HG02943 (cell line): ENCODE measurements around the gene RTP3.

Experiments
- ATAC-seq: cut with Tn5 transposase; IDR thresholded peaks from one replicate; pipeline ENCODE4 v1.9.1; 2021; ENCODE audit warnings: mild to moderate bottlenecking, low read depth, moderate library complexity; ENCODE audit not compliant: unreplicated experiment

Gene RTP3

DNA sequence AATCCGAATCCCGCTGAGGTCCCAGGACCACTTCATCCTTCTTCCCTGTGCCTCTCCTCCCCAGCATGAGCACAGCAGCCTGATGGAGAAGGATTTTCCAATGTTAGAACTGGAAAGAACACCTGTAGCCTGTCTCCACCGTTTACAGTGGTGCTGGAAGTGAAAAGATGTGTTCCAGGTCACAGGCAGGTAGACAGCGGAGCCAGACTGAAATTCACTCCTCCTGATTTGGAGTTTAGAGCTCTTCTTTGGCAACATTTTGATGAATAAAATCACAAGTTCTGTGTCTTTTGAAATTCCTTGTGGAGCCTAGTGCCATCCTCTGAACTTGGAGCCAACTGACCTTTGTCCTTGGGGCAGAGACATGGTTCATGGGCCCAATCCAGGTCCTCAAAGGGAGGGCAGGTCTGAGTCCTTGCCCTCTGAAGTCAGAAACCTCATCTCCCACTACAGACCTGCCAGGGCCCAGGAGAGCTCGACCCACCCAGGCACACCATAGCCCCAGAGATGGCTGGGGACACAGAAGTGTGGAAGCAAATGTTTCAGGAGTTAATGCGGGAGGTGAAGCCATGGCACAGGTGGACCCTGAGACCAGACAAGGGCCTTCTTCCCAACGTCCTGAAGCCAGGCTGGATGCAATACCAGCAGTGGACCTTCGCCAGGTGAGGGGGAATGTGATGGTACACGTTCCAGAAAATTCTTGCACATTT is at the start of gene RTP3:
RTP3 (plus strand) TSS at position 421 of the 710 bp plus-strand sequence; CDS start at position 508, 87 bp downstream.
- no peak for ATAC-seq

DNA sequence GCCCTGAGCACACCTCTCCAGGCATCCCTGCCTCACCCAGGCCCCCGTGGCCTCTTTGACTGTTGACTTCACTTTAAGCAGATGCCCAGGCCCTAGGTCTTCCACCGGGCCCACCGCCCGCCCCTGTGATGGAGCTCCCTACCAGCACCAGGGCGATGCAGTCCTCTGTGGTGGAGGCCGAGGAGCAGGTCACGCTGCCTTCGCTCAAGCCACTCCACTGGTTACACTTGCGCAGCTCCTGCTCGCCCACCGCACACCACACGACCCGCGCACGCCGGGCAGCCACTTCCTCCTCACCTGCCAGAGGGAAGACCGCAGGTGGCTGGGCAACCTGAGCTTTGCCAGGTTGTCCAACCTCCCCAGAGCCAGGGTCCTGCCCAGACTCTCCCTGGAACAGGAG is 49.1 kb upstream of the RTP3 start:
- ATAC-seq, result no peak

DNA sequence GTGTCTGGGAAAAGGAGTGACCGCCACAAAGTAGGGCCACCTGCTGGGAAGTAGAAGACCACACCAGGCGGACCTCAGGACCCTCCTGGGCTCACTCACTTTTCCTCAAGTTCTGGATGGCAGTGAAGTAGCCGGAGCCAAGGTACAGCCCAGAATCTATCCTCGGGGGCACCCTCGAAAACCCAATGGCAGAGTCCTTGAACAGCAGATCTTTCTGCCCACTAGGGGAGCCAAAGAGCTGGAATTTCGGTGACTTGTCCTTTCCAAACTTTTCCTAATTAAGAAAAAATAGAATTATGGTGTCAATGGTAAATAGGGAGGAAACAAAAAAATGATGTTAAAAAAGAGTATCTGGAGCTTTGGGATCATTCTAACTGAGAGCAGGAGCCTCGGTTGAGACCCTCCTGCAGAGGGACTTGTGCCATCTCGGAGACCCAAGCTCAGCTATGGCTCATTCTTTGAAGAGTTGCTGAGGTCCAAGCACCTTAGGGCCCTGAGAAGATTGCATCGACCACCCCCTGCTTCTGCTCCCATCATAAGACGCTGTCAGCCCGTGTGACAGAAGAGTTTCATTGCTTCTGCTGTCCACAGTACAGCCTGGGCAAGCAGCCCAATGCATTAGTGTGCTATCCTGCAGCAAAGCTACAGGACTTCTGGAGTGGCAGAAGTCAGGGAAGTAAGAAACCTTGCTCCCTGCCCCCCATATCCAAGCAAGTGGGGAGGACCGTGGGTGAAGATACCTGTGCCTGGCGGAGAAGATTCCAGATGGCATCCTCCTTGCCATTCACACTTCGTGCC is 47.8 kb upstream of the RTP3 start:
- ATAC-seq, result no peak

DNA sequence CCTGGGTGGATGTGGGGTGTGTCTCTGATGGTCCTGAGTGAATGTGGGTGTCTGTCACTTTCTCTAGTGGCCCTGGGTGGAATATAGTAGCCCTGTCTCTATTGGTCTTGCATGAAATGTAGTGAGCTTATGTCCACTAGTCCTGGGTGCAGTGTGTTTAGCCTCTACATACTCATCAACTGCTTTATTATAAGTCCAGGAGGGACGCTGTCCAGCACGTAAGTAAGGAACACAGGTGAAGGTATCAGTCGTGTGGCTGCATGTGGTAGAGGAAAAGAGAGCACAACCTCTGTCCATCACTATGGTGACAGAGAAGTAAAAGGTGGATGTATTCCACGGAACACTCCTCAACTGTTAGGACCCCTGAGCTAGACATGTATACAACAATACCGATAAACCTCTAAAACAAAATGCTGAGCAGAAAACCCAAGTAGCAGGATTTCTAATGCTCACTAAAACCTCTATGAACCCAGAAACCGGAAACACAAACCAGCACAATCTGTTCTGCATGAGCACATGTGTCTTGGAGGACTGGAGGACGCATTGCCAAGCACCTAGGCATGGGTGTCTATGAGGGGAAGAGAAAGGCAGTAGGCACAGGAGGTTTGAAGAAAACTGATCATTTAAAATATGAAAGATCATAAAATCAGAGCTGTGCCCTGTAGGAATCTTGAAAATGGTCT is 44.1 kb upstream of the RTP3 start:
- no peak for ATAC-seq

DNA sequence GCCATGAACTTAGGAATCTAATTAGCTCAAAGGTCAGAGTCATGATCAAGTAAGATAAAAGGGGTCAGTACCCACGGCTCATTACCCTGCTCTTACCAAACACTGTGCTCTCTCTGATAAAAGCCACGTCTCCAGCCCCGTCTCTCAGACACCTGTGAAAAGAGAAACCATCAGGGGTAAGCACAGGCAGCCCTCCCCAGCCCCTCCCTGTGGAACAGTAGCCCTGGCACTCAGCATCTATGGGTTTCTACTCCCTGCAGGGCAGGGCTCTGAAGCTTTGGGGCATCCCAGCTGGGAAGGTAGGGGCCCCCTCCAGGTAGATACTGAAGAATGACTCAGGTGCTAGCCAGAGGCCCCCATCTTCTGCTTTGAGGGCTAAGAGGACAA is 43.6 kb upstream of the RTP3 start:
- no peak for ATAC-seq

DNA sequence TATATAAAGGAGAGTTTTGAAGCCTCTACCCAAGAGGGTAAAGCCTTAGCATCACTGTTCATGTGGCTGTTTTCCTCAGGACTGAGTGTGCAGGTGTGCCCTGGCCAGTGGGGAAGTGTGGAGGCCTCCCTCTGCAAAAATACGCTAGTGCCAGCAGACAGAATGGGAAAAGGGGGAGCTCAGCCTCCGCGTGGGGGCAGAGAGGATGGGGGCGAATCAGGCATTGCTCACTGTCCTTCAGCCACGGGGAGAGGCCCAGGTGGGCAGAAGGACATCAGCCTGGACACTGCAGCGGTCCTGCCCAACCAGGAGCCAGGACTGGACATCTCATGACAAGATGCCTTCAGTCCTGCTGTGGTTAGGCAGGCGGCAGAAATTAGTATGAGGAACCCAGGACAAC is 43.2 kb upstream of the RTP3 start:
- ATAC-seq, result no peak

DNA sequence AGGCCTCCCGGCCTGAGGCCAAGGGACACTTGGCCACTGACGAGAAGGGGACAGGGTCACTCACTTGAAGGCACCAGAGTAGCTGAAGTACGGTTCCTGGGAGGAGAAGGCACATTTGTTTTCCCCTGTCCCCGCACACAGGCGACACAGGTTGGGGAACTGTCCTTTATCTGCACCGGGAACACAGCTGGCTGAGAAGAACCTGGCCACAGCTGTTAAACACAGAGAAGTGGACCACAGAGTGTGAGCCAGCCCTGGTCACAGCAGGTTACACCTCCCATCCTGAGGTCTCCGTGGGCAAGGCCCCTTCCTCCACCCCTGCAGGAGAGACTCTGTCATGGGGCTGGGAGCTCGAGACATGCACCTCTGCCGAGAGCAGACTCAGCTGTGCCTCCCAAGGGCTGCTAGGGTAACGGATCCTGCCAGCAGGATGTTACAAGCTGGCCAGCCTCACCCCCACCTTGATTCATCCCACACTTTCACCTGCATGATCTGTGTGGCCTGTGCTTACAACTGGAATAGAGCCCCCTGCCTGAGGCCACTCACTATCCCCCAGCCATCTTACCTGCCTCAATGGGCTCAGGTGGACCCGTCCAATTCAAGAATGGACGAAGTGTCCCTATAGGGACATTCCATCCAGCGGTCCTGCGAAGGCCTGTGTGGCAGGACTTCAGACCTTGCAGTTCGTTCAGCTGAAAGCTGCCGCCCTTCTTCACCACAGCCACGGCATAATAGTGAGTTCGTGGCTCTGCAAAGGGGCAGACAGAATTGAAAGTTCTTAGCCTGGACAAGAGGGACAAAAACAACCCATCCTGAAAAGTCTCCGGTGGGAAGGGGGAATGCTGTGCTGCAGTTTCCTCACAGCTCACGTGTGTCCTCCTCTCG is 42.3 kb upstream of the RTP3 start:
- ATAC-seq, result no peak

DNA sequence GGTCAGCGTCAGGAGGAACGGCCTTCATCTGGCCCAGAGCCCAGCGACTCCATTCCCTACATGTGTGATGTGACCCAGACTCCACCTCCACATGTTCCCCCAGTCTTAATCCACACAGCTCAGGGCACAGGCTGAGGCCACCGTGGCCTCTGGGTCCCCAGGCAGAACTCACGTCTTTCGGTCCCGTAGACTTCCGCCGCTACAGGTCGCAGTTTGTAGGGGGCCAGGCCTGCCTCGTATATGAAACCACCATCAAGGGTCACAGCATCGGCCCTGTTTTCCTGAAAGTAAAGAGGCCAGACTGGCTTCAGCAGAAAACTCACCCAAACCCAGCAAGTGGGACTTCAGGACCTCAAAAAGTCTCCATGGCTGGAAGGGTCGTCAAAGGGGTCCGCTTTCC is 41.7 kb upstream of the RTP3 start:
- ATAC-seq, result no peak

DNA sequence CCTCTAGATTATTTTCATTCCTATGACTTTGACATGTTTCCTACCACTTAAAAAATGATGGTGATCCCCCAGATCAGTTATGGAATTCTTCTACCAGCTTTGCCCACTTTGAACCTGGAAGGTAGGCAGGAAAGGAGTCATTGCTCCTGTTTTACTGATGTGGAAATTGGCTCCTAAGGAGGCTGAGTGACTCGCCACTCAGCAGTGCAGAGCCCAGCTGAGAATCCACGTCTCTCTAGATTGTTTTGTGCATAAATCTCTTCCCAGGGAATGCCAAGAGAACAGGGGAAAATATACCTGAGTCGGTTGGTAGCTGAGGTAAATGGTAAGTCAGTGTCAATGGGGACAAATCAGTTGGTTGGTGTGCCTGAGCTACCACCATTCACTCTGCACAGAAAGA is 37.7 kb upstream of the RTP3 start:
- ATAC-seq, result no peak

DNA sequence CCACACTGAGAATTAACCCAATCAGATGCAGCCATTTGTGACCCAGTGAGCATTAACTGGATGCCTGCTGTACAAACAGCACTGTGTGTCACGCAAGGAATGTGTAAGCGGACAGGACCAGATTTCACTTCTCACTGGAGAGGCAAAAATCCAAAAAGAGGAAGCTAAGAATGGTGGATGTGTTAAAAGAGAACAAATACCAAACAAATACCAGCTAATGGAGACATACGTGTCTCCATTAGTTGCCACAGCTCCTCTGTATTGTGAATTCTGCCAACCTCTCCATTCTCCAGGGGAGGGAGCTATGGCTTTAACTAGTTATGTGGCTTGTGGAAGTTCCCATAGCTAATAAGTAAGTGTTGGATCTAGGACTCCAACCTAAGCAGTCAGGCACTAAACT is 35.7 kb upstream of the RTP3 start:
- no peak for ATAC-seq

DNA sequence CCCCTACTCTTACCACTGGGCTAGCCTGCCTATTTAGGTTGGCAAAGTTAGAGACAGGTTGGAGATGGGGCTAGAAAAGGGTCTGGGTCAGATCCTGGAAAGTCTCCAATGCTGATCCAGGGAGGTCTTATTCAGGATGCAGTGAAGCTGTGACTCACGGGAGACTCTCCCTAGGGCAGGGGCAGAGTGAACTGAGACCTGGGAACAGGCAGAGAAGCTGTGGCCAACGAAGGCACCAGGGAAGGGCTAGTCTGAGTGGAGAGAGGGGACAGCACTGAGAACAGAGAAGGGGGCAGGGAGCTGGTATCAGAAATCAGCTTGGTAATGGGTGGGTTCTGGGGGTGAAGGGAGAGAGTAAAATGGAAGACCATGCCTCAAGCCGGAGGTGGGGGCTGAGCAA is 35.3 kb upstream of the RTP3 start:
- no peak for ATAC-seq

DNA sequence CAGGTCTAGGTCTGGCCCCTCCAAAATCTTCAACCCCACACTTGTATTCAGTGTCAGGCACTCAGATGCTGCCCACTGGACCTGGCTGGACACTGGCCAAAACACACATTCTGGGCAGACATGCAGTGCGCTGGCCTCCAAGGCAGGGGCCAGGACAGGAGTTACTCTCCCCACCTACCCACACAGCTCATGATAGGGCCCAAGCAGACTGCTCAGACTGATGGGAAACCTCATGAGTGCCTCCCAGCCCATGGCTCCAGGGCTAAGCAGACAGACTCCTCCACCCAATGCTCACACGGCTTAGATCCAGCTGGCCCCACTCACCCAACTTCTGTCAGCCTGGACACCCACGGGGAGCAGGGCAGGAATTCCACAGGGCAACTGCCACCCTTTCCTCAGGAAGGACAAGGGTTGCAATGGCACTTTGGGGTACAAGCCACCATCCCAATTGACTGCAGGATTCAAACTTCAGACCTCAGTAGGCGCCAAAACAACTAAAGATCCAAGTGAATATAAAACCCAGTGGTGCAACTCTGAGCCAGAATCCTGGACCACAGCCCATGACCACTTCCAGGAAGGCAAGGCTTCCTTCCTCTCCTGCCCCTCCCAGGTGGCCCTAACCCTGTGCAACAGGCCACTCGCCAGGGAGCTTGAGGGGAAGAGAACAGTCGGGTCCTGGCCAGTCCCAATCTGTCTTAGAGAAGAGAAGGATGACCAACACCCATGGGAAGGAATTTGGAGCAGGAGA is 34.5 kb upstream of the RTP3 start:
- no peak for ATAC-seq

DNA sequence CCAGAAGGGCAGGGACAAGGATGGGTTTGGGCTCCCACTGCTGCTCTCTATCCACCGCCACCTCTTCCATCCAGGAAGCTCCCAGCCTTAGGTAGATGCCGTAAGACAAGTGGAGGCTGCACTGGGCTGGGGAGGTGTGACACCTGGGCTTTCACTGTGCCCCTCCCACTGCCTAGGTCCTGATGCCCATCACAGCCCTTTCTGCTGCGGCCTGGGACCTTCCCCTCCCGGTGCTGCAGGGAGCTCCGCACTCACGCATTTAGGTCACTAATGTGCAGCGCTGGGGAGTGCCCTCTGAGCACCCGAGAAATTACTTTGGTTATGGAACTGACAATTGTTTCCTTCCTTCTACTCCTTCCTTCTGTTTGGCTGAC is 33.9 kb upstream of the RTP3 start:
- ATAC-seq, result no peak

DNA sequence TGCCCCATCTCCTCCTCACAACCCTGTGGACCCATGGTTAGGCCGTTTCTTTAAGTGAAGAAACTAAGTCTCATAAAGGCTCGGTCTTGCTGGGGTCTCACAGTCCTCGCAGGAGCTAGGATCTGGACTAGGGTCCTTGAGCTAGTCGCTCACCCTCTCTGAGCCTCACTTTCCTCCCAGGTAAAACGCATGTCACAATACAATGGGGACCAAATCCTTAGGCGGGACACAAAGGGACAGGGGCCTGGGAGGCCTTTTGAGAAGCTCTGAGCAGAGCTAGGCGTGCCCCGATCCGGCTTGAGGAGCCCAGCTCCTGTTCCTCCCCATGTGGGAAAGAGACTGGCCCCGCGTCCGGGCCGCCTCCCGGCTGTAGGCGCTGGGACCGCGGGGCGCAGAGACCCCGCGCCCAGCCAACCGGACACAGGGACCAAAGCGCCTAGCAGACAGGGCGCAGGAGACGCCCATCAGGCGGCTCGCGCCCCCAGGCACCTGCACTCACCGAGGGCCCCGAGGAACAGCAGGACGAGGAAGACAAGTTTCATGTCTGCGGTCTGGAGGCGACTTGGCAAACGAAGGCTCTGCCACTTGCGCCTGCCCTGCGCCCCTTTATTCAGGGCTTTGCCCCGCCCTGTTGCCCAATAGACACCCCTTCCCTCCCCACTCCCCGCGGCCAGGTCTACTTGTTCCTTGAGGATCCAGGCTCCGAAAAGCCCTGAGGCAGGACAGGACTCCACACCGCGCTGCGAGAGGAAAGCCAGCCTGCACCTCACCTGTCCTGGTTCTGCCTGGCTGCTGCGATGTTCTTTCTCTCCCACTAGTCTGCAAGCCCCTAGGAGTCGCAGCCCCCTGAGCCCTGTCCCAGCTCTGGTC is 33.2 kb upstream of the RTP3 start, which contains the start of gene LTF:
LTF (minus strand) TSS at position 580 of the 870 bp plus-strand sequence; CDS start at position 542, 38 bp downstream.
- no peak for ATAC-seq

DNA sequence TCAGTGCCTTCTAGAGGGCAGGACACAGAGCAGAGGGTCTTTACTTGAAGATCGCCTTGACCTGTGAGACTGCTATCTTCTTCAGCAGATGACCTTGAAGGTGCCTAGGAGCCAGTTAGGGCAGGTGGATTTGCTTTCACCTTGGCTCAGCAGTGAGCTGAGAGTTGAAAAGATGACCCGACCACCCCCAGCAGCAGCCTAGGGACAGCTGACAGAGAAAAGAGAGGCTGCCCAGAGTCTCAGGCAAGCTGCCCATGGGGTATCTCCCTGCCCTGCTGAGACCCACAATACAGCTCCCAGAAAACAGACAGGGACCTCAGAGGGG is 32.6 kb upstream of the RTP3 start:
- no peak for ATAC-seq

DNA sequence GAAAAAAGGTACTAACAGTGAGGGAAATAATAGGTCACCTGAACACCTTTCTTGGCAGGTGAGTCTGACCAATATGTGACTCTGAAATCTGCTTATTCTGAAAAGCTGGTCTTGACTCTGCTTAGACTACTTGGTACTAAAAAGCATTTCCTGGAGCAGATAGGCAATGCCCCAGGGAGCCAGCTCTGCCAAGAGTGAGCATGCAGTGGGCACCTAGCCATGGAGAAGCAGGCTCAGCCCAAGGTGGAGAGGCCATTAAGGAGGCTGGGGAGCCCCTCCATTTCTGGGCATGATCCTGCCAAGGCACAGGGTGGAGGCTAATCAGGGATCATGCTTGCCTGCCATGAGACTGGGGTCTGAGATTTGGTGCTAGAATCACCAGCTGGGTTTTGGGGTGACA is 31.5 kb upstream of the RTP3 start:
- no peak for ATAC-seq

DNA sequence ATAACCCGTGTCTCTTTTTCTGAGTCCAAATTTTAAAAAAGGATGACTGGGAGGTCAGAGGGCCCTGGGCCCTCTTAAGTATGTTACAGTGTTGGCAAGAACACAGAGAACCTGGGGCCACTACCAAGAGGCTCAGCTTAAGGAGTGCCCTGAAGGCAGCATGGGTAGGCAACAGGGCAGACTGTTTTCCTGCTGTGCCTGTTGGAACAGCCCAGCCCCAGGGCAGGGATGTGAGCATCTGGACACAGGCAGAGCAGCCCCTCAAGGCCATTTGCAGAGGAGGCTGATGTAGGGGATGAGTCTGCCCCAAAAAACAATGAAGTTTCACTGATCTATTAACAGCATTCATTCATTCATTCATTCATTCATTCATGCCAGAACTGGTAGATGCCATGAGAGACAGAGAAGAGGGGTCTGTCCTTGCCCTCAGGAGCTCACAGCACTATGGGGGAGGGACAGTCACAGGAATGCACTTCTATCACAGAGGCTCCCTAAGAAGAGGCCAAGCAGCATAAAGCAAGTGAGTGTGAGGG is 30.8 kb upstream of the RTP3 start:
- ATAC-seq, result no peak

DNA sequence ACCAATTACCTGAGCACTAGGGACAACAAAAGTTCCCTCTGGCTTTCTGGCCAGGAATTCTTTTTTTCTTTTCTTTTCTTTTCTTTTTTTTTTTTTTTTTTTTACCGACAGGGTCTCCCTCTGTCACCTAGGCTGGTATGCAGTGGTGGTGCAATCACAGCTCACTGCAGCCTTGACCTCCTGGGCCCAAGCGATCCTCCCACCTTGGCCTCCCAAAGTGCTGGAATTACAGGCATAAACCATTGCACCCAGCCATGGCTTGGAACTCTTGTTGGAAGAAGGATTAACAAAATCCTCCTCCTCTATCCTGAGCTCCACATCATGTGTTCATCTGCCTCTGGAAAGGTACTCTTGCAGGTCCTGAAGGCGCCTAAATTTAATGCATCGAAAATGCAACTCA is 30.2 kb upstream of the RTP3 start:
- ATAC-seq, result no peak
